Stimulated activated CD8-positive, alpha-beta memory T cell treated with anti-CD3 and anti-CD28 coated beads, Interleukin-4, amount 100 ng/mL, for 1 hour (primary cell): ENCODE results near the gene APOO.

Source experiments
- DNase-seq, 2 donors: peaks; one replicate each; pipeline ENCODE4 v3.0.0-alpha.2; 2020; ENCODE audit warnings: low read depth in 2 of 2, low spot score in 1 of 2

APOO gene

GRCh38 chrX:23788521-23788920 lies 119.2 kb downstream of the APOO start:
- no peak for DNase-seq

GRCh38 chrX:23787745-23788118 lies 120.0 kb downstream of the APOO start:
- DNase-seq = no peak

DNA sequence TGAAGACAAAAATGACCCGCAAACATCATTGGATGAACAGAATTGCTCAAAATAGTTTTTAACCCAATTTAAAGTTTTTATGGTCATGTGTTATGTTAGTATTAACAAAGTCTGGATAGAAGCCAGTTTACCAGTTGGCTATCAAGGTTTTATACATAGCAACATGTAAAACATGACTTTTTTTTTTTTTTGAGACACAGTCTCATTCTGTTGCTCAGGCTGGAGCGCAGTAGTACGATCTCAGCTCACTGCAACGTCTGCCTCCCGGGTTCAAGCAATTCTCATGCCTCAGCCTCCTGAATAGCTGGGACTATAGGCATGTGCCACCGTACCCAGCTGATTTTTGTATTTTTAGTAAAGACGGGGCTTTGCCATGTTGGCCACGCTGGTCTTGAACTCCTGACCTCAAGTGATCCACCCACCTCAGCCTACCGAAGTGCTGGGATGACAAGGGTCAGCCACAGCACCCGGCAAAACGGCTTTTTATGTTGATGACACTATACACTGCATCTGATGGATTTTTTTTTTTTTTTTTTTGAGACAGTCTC lies 121.4 kb downstream of the APOO start:
- no peak for DNase-seq

DNA sequence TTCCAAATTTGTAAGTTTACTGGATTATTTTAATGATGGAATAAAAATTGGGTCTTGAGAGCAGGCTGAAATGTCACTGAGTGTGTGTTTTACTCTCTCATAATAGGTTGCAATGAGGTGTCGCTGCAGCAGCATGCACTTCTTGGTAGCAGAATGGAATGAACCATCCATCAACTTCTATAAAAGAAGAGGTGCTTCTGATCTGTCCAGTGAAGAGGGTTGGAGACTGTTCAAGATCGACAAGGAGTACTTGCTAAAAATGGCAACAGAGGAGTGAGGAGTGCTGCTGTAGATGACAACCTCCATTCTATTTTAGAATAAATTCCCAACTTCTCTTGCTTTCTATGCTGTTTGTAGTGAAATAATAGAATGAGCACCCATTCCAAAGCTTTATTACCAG lies 122.2 kb downstream of the APOO start:
- DNase-seq = no peak

GRCh38 chrX:23784470-23785331 lies 123.0 kb downstream of the APOO start:
- DNase-seq = no peak

- no peak for DNase-seq
Measured at GRCh38 chrX:23783589-23784469, 123.9 kb downstream of the APOO start.
